ENCODE measurements around the gene SOWAHA.

- TF ChIP-seq CTCF (IDR thresholded peaks at IDR 0.05; ENCODE audit: extremely low read depth in 1 of 2, insufficient read depth in 1 of 2, low read depth in 1 of 2, low read length in 2 of 2) (no peak), JUN (IDR thresholded peaks at IDR 0.05; ENCODE audit: borderline replicate concordance, insufficient read depth, insufficient read length, low read depth) (no peak), POLR2A (IDR thresholded peaks at IDR 0.05; ENCODE audit: low read depth, low read length) (no peak)
These were observed 38.2 kb upstream of the SOWAHA start for GRCh38 chr5:132774896-132775295.

Measured in endothelial cell of umbilical vein (primary cell).